Ammon's horn (tissue), 1 donor: ENCODE data around the gene ATP9A.
"Not testable (repeated sequence)": the region's sequence is repeated elsewhere in the genome, so short reads cannot be mapped to it uniquely, and the experiment has no call there.

Experiments
- DNase-seq: peaks from one replicate; pipeline ENCODE4 v3.0.0-alpha.2; 2016; ENCODE audit warnings: low spot score

The ATP9A gene

DNA sequence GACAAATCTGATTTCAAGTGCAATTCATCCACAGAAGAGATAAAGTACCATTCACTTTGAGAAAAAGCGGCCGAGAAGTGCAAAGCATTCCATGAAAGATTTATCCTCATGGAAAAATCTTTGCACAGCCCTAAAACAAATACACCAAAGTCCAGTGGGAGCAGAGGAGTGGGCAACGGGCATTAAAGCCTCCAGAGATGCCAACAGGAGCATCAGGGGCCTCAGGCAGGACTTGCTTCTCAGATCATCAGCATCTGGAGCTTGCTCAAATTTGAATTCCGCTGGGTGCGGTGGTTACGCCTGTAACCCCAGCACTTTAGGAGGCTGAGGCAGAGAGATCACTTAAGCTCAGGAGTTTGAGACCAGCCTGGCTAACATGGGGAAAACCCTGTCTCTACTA, 115.0 kb downstream of the ATP9A start:
- DNase-seq = no peak

DNA sequence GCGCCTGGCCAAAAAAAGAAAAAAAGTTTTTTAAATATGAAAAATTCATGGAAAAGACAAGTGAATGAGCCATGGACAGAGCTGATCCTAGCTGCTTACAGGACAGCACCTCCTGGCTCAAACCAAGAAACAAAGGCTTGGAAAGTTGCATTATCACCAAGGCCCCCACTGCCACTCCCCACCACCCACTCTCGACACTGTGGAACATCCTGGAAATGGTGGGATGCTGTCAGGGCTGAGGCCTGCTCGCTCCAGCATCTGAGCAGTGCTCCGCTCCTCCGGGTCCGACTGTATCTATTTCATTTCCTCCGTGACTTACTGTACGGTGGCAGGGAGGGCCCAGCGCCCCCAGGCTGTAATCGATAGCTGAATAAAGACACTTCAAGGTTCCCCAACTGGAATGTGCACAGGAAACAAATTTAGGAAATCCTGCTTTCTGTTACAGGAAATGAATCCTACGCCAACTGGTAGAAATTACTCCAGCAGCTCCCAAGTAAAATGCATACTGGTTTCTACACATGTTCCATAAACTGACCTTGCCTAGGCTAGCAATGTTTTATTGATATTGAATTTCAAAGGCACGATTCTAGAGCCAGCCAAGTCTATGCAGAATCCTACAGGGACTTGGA, 116.2 kb downstream of the ATP9A start:
- no peak for DNase-seq

- DNase-seq = peak; percentile 24
Measured at GRCh38 chr20:51650685-51651134, 117.5 kb downstream of the ATP9A start.

DNA sequence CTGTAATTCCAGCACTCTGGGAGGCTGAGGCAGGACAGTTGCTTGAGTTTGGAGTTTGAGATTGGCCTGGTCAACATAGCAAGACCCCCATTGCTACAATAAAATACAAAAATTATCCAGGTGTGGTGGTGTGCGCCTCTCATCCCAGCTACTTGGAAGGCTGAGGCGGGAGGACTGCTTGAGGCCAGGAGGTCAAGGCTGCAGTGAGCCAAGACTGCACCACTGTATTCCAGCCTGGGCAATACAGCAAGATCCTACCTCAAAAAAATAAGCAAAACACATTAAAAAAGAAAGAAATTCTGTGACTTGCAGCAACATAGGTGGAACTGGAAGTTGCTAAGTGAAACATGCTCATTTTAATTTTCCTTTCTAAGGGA, 119.6 kb downstream of the ATP9A start:
- no peak for DNase-seq

- DNase-seq = no peak
Measured at GRCh38 chr20:51647674-51648570, 120.3 kb downstream of the ATP9A start.

DNA sequence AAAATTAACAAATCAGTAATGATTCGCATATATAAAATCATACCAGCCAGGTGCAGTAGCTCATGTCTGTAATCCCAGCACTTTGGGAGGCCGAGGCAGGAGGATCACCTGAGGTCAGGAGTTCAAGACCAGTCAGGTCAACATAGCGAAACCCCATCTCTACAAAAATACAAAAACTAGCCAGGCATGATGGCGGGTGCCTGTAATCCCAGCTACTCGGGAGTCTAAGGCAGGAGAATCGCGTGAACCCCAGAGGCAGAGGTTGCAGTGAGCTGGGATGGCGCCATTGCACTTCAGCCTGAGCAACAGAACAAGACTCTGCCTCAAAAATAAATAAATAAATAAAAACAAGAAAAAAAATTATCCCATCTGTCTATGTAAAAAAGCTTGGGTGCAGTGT, 124.4 kb downstream of the ATP9A start:
- not testable (repeated sequence) for DNase-seq

- no peak for DNase-seq
Measured at GRCh38 chr20:51643390-51643789, 124.8 kb downstream of the ATP9A start.

DNA sequence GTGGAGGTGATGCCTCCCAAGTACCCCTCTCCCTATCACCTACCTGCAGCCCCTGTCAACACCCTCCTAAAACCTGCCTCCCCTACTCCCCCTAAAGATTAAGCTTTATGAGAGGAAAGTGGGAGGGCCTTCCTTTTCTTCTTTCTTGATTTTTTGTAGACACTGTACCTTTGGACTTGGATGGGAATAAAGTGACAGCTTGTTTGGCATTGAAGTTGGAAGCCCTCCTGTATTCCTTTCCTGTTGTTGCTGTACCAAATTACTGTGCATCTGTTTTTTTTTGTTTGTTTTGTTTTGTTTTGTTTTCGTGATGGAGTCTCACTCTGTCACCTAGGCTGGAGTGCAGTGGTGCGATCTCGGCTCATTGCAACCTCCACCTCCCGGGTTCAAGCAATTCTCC, 126.3 kb downstream of the ATP9A start:
- no peak for DNase-seq

- DNase-seq = no peak
Measured at GRCh38 chr20:51640743-51641142, 127.4 kb downstream of the ATP9A start.

DNA sequence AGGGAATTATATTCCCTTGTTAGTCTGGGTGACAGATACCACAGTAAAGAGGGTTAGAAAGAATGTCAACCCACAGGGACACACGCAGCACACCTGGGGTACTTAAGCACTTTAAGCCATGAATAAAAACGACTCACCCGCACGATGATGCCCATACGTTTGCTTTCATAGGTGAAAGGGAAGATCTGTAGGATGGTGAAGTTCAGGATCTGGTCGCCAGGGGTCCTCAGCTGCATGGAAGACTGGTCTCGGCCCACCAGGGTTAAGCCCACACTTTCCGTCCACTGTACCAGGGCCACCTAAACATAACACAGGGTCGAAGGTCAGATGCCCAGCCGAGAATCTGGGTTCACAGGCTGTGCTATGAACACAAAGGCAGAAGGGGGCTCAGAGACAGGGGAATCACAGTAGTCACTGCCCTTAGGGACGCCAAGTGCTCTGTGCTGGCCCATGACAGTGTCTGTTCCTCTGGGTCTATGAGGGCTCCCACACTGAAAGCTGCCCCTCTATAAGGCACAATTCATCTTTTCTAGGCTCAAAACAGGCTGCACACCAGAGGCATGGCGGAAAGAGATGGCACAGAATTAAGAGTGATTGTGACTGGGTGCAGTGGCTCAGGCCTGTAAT, 128.9 kb downstream of the ATP9A start:
- DNase-seq = peak; percentile 61

DNA sequence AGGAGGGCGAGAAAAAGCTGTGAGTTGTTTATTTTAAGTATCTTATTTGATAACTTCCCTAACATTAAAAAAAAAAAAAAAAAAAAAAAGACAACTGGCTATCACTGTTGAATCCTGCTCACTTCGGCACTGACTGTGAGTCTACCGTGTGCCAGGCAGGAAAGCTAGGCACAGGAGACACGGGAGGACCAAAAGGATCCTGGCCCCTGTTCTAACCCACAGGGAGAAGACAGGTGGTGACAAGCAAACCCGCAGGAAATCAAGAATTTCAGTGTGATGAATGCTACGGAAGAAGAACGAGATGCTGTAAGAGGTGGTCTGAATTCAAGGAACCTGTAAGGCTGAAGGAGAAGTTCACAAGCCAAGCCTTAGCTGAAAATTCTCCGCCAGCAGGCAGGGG, 130.9 kb downstream of the ATP9A start:
- DNase-seq = no peak

- DNase-seq = no peak
Measured at GRCh38 chr20:51636123-51636522, 132.1 kb downstream of the ATP9A start.

DNA sequence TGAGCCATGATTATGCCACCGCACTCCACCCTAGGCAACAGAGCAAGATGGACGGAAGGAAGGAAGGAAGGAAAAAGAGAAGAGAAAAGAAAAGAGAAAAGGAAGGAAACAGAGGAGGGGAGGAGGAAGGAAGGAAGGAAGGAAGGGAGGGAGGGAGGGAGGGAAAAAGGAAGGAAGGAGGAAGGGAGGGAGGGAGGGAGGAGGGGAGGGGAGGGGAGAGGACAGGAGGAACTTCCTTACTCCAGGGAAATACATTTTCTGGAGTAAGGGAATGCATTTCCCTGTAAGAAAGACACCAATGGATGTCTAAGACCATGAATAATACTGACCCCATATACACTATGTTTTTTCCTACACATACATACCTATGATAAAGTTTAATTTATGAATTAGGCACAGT, 132.5 kb downstream of the ATP9A start:
- DNase-seq = no peak

DNA sequence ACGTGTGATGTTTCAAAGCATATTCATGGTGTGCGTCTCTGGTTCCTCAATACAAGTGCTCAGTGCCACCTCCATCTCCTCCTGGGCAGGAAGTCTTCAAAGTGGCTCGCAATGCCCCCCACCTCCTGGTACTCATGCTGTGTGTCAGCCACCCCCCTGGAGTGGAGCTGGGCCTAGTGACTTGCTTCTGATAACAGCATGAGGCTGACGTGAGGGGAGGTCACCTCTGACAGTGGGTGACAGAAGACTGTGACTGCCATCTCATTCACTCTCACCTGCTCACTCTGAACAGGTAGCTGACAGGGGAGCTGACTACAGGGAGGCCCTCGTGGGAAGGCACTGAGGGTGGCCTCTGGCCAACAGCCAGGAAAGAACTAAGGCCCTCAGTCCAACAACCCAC, 133.3 kb downstream of the ATP9A start:
- no peak for DNase-seq

GRCh38 chr20:51634257-51634656, 133.9 kb downstream of the ATP9A start:
- no peak for DNase-seq

GRCh38 chr20:51633430-51633829, 134.8 kb downstream of the ATP9A start:
- no peak for DNase-seq

GRCh38 chr20:51631953-51632352, 136.2 kb downstream of the ATP9A start:
- DNase-seq = no peak

DNA sequence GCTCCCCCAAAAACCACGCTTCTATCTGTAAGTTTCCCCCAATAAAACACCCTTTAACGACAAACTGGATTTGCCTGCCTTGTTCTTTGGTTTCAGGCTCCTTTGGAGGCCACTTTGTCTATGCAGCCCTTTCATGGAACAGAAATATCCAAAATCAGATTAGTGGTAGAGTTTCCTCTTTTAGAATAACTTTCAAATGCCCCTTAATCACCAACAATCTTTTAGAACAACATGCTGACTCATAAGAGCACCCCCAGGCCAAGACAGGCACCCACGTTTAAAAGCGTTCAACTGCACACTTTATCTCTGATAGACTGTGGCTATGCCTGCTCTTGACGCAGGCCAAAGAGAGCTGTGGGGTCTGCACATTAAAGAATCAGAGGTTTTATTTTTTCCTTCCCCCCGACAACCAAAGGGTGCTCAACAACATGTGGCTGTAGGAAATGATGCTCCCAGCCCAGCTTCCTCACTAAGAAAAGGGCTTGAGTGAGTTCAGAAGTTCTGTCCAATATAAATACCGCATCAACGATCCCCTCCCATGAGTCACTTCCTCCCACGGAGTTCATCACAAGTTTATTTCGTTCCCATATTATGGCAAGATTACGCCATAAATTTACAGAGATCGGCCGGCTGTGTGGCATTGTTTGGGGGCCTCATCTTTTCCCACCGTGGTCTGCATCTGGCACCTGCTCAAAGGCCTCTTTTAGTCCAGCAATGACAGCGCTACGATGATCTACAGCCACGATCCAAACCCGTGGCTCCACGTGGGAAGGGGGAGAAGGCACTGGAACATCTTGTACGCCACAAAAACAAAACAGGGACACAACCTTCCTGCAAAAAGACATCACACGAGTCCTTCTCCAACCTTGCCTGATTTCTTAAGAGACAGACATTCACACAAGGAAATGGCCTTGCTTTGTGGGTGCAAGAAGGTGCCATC, 136.9 kb downstream of the ATP9A start:
- no peak for DNase-seq

- DNase-seq = no peak
Measured at GRCh38 chr20:51629399-51630058, 138.7 kb downstream of the ATP9A start.

DNA sequence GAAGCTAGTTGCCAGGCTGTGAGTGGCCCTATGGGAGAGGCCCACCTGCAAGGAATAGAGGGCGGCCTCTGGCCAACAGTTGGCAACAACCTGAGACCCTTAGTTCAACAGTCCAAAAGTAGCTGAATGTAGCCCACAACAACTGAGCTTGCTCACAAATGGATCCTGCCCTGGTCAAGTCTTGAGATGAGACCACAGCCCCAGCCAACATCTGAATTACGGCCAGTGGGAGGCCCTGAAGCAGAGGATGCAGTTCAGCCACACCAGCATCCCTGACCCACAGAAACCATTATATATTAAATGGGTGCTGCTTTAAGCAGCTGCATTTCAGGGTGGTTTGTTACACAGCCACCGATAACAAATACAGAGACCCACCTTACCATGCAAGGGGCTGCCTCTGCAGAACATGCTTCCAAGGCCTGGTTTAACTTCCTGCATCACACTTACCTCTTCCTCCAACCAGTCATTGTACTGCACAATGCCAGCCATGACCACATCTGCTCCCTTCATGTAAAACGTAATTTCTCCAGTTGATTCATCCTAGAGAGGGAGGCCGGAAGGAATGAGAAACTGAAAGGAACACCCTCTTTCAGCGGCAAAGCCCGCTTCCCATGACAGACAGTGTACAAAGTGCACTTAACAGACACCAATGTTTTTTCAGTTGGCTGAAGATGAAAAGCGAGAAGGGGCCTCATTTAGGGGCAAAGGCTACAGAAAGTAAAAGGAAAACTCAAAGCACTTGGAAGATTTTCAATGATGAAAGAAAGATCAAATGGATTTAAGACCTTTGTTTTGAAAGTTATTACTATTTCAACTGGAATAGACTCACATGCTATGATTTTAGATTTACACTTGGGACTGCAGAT, 139.4 kb downstream of the ATP9A start:
- DNase-seq = no peak
